NCI-H2196 (cell line): ENCODE measurements around the gene REG3G.

Experiments used
- DNase-seq: peaks from one replicate; lab custom pipeline; 2025; ENCODE audit not compliant: unreplicated experiment; lab: John Stamatoyannopoulos, UW

The REG3G gene

GRCh38 chr2:79025421-79025820 is at the start of gene REG3G:
Gene REG3G (plus strand): TSS chr2:79025702. CDS start chr2:79026094, 392 bp downstream.
- DNase-seq, result no peak

DNA sequence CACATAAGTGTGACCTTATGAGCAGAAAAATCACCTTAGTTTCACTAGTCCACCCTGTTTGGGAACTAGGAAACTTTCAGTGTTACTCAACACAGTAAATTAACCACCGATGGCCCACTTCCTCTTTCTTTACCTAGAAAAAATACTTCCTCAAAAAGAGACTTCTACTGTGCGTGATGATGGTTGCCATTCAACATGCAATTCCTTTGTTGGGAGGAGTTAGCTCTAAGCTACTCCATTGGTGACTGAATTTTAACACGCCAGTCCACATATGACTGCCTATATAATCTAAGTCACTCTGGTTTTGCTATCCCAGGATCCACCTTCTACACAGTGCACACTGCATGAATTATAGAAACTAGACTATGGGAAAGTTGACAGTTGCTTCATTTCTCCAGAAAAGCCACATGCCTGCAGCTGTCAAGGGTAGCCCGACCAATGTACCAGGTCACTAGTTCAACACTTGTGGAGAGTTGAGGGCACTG is 47.8 kb upstream of the REG3G start:
- DNase-seq, result no peak

- no peak for DNase-seq
These were observed 47.2 kb upstream of the REG3G start for GRCh38 chr2:78978340-78978739.

DNA sequence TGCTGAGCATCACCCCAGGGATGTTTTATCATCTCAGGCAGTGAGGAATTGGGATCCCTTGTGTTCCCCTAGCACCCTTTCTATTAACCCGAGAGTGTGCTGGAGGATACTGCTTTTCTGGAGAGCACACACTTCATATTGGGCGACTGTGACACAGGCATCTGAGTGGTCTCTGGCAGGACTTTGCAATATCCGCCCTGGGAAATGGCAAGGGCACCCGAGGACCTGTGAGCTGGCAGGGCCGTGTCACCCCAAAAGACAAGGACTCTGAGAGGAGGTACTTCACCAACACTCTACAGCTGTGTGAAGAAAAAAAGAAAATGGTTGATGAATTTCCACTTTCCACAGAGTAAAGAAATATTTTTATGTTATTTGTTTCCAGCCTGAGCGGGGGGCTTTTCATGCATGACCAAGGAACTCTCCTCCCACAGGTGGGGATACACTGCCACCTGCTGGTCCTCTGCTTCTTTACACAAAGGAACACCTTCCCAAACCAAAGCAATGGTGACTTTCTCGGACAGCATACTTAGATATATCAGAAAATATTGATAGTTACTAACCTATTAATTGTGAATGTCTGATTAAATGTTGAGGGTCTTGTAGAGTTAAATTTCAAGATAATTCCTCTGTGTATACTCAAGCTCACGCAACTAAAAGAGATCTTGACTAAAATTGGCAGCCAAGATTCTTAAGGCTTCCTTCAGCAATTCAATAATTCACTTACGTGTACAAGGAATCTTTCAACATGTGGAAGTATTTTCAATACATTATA is 45.9 kb upstream of the REG3G start:
- peak; percentile 5 for DNase-seq

DNA sequence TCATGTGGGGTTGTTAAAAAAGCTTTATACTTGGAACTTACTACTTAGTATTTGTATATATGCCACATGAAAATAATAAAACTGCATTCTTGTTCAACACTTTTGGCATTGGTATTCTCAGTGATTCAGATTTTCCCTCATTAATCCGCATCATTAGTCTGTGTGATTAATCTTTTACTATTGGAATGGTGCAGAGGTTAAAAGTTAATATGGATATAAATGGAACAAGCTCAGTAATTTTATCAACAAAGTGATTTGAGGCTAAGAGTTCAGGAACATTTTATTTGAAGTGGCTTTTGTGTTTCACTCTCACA is 45.4 kb upstream of the REG3G start:
- DNase-seq, result no peak

DNA sequence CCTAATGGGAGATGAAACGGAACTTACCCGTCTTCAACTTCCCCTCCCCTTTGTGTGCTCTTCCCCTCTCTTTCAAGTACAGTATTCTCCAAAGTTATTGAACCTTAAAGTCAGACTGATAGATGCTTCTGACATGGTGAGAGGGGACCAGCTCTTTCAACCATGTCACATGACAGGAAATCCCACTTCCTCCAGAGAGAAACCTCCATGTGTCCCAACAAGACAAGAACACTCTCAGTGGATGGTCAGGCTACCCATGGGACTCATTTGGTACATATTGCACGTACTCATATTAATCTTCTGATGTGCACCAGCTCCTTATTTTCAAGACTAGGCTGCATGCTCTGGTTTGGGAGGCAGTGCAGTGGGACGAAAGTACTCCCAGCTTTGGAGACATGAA is 44.6 kb upstream of the REG3G start:
- no peak for DNase-seq

DNA sequence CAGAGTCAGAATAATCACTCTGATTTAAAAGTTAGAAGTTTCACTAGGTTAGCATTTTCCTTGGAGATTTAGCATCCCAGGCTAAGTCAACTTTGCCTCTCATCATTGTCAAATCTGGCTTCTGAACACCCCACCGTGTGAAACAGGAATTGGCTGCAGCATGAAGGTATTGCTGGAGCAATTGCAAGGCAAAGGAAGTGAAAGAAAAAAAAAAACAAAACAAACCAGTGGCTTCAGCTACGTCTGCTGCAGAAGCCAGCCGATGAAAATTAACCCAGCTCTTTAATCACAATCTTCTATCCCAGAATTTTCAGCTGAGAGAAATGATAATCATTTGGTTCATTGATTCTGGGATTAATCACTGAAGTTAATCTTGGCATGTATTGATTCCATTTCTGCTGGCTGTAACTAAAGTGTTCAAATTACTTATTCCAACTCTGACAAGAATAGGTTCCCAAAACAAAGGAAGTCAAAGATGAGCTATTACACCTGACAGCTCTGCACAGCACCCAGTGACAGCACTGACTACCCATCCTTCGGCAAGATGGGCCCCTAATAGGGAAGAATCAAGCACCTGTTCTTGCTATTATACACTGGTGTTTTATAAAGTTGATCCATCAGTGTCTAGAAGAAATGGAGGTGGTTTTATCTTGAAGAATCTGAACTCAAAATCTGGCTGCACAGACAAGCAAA is 42.7 kb upstream of the REG3G start:
- DNase-seq, result no peak

- no peak for DNase-seq
These were observed 41.1 kb upstream of the REG3G start for GRCh38 chr2:78984386-78984785.

GRCh38 chr2:78985558-78985957 is 39.9 kb upstream of the REG3G start:
- DNase-seq, result no peak

GRCh38 chr2:78989051-78989450 is 36.5 kb upstream of the REG3G start:
- DNase-seq, result no peak

- no peak for DNase-seq
These were observed 33.1 kb upstream of the REG3G start for GRCh38 chr2:78992451-78992806.

DNA sequence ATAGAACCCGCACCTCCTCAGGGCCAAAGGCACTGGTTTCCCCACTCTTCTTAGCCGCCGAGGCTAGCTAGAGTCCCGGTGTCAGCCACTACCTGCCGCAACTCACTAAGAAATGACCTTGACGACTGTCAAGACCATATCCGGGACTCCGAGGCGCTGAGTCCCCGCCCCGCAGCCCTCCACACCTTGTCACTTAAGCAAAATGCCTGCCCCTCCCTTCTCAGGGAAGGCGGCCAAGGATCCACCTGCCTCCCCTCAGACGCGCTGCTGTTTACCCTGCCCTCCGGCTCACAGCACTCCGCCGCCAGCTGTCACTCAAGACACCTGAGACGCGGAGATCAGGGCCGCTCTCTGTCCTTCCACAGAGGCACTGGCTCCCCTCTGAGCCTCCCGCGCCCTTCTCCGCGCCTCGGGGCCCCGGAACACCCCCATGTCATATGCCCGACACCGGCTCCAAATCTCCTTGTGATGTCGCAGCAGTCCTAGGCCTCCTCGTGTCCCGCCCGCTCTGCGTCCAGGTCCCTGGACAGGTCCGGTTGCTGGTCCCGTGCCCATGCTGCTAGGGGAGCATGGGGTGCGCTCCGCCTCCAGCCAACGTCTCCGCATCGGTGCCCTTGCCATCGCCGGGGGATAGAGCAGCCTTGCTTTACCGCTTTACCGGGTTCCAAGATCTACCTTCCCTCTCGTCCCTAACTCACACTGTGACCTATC is 32.5 kb upstream of the REG3G start:
- DNase-seq, result no peak

DNA sequence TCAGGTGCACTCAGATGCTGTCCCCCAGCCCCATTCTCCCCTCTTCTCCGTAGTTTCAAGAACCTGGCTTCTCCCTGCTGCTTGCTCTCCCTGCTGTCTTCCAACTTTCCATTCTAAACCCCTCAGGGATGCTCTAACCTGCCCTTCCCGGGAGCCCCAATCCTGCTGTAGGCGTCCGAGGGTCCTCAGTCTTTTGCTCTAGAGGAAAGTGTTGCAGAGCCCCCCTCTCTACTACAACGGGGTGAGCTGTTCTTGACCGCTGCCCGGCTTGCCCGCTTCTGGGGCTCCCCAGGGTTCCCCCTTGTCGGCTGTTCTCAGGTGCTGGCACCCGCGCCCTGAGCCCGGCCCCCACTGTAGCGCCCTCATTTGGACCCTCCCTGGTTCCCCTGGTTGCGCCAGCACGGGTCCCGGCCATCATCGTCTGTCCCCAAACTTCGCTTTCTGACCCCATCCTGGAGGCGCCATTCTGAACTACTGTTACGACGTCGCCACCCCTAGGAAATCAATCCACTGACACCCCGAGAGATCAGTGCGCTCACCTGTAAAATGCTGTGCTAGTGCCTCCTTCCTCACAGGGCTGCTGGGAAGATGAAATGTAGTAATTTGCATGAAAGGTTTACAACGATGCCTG is 31.9 kb upstream of the REG3G start:
- DNase-seq, result no peak

- no peak for DNase-seq
These were observed 30.7 kb upstream of the REG3G start for GRCh38 chr2:78994789-78995188.

GRCh38 chr2:78999406-78999805 is 26.1 kb upstream of the REG3G start:
- DNase-seq, result no peak

GRCh38 chr2:79000008-79000576 is 25.4 kb upstream of the REG3G start:
- no peak for DNase-seq

DNA sequence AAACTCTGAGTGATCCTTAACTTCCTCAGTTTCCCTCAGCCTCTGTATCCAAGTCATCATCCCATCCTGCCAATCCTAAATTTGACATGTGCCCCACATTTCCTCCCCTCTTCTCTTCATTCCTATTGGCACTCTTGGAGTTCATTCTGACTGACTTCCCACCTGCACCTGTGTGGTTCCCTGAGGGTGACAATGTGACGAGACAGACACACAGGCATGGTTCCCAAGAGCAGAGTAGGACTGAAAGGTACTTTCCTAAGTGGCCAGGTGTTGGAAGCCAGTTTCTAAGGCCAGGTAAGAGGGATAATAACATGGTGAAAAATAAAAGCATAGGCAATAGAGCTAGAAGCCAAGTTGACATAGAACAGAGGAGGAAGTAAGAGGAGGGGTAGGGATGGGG is 24.2 kb upstream of the REG3G start:
- no peak for DNase-seq

DNA sequence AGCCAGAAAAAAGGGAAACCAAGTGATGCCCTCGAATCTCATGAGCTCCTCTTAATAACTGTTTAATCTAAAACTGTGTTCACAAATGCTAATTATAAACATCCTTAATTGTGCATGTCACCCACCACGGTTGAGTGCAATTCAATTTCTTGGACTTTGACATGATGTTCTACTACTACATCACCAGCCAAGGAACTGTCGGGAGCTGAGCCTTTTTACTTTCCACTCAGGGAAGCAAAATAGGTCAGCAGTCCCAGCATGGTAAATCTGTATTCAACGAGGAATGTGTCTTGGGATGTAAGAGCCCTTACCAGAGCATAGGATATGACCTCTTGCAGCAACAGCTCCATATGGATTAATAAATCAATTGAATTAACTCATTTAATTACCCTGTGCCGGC is 20.8 kb upstream of the REG3G start:
- no peak for DNase-seq

DNA sequence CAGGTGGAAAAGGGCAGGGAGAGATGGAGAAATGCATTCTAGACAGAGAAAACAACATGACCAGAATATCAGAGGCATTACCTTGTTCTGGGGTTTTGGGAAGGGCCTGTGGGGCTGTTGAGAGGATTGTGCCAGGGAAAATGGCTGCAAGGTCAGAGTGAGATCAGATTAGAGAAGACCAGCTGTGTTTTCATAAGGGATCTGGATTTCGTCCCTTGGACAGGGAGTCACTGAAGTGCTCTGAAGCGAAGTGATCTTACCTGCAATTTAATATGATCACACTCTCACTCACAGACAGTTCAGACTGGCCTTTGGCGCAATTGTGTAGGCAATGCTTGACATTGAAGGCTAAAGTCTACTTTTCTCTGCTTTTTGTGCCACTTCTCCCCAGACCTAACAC is 20.3 kb upstream of the REG3G start:
- no peak for DNase-seq

DNA sequence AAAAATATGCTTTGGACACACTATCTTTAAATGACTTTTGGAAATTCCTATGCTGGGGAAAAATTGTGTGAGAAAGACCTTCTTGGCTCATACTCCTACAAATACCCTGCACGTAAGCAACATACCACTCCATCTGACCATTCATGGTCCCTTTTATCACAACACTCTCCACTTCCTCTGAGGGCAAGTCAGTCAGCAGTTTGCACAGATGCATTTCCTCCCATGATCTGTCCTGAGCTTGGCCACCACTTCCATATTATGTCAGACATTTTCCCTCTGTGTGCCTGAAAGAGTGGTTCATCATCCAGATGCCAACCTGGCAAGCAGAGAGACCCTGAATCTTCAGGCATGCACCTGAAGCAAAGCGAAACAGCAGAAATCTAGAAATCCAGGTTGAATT is 16.1 kb upstream of the REG3G start:
- DNase-seq, result no peak

DNA sequence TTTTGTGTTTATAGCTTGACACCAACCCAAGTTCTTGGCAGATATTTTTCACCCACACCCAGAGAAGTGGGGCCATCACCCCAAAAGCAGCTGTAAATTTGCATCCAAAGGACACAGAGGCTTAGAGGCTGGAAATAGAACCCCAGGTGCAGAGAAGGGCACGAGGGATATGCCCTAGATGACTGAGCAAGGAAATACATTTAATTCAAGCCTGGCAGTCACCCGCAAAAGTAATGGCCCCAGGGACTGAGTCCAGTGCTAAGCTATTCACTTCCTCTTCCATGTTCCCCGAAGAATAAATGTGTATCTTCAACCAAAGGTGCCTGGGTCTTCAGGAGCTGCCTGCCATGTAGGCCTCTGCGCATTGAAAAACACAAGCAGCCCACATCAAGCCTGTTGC is 14.0 kb upstream of the REG3G start:
- DNase-seq, result no peak
